Measurements from ENCODE around the gene INSM1. TPM values are rescaled to one million over a fixed set of nuclear protein-coding genes. Genes with fewer than 3 reads are reported as not detected.

Gene INSM1
- total and polyA plus RNA-seq, 7 donors: 0.36 to 1.4 (median 0.80) TPM; not detected in 2

GRCh38 chr20:20333866-20334265 is 34.0 kb upstream of the INSM1 start:
- H3K27ac ChIP-seq: no peak overlapping the region
- WGBS, 2 donors: 70 to 87% methylated on average over 6 of the region's 6 CpGs
- no peaks in the 10 kb centered on the region for H3K36me3 ChIP-seq
- H3K4me1 ChIP-seq: no peaks in the 10 kb centered on the region
- TF ChIP-seq EP300 (IDR thresholded peaks at IDR 0.05) (no peak), POLR2AphosphoS5 (IDR thresholded peaks at IDR 0.05) (no peak), CTCF (IDR thresholded peaks at IDR 0.05) (no peak), POLR2A (IDR thresholded peaks at IDR 0.05) (no peak)
- intact Hi-C loops (cut with DNase I): no loop called here
- no peak overlapping the region for H3K4me3 ChIP-seq
- peaks cover 0 to 4% (median 0%) of the 10 kb centered on the region in 3 donors for H3K27me3 ChIP-seq
- no peak for DNase-seq
- H3K9me3 ChIP-seq: peaks cover 0 to 3% (median 0%) of the 10 kb centered on the region in 4 donors

GRCh38 chr20:20334489-20334888 is 33.4 kb upstream of the INSM1 start:
- Histone ChIP-seq H3K9me3 (peaks cover 0 to 3% (median 0%) of the 10 kb centered on the region in 4 donors), H3K4me1 (no peaks in the 10 kb centered on the region), H3K36me3 (no peaks in the 10 kb centered on the region), H3K4me3 (no peak overlapping the region), H3K27ac (no peak overlapping the region), H3K27me3 (peaks cover 0 to 4% (median 0%) of the 10 kb centered on the region in 3 donors)
- WGBS, 2 donors: 34 to 41% methylated on average over 5 of the region's 5 CpGs
- intact Hi-C loops (cut with DNase I): no loop called here
- no peak for DNase-seq
- TF ChIP-seq CTCF (IDR thresholded peaks at IDR 0.05) (no peak), POLR2A (IDR thresholded peaks at IDR 0.05) (no peak), POLR2AphosphoS5 (IDR thresholded peaks at IDR 0.05) (no peak), EP300 (IDR thresholded peaks at IDR 0.05) (no peak)

DNA sequence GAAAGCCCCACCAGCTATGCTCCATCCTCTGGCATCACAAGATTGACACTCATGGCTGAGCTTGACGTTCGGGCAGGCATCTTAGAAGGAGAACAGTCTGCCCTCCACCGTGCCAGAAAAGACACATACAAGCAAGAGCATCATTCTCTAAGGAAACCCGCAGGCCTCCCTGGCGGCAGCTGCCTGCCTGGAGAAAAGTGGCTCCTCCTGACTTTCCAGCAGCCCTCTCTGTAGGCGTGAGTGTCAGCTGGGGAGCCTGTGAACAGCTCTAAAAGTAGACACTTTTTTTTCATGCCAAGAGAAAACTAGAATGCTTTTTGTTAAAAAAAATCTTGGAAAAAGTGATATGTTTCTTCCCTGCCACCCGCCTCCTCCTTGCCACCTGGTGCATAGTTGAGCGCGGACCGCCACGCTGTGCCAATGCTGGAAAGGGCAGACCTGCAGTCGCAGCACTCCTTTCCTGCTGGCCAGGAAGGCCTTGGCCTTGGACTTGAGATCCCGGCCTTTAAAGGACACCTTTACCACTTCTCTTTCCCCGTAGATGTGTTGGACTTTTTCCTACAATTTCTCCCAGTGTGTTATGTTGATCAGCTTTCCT is 29.7 kb upstream of the INSM1 start:
- no peak for DNase-seq
- H3K4me1 ChIP-seq: peaks cover 0 to 4% (median 0%) of the 10 kb centered on the region in 4 donors
- peaks cover 0 to 3% (median 0%) of the 10 kb centered on the region in 4 donors for H3K9me3 ChIP-seq
- intact Hi-C loops (cut with DNase I): no loop called here
- no peaks in the 10 kb centered on the region for H3K36me3 ChIP-seq
- no peak overlapping the region for H3K27ac ChIP-seq
- TF ChIP-seq POLR2AphosphoS5 (IDR thresholded peaks at IDR 0.05): no peak
- 90 to 91% methylated on average over 14 of the region's 14 CpGs for WGBS, 2 donors
- H3K27me3 ChIP-seq: peaks cover 0 to 4% (median 0%) of the 10 kb centered on the region in 3 donors
- no peak overlapping the region for H3K4me3 ChIP-seq

DNA sequence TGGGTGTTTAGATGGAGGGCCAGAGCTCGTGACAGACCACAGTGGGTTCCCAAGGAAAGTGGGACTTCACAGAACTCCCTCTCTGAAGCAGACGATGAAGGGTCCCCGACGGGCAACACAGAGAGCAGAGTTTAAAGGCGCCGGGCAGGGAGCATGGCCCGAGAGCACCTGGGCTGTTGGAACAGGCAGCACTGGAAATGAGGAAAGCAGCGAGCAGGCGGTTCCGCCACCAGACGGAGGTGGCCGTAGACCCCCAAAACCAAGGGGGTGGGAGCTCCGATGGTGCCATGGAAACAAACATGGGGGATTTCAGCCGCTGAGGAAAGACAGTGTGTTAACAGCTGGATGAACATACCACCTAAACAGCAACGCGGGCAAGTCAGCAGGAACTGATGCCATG is 27.5 kb upstream of the INSM1 start:
- H3K36me3 ChIP-seq: no peaks in the 10 kb centered on the region
- TF ChIP-seq CTCF (IDR thresholded peaks at IDR 0.05): no peak
- TF ChIP-seq POLR2AphosphoS5 (IDR thresholded peaks at IDR 0.05): no peak
- TF ChIP-seq EP300 (IDR thresholded peaks at IDR 0.05): no peak
- TF ChIP-seq POLR2A (IDR thresholded peaks at IDR 0.05): no peak
- no peak for DNase-seq
- intact Hi-C loops (cut with DNase I): no loop called here
- no peak overlapping the region for H3K4me3 ChIP-seq
- no peak overlapping the region for H3K27ac ChIP-seq
- H3K9me3 ChIP-seq: peaks cover 0 to 3% (median 0%) of the 10 kb centered on the region in 4 donors
- 89 to 92% methylated on average over 16 of the region's 16 CpGs for WGBS, 2 donors
- peaks cover 0 to 4% (median 0%) of the 10 kb centered on the region in 4 donors for H3K4me1 ChIP-seq
- H3K27me3 ChIP-seq: peaks cover 0 to 8% (median 0%) of the 10 kb centered on the region in 3 donors

DNA sequence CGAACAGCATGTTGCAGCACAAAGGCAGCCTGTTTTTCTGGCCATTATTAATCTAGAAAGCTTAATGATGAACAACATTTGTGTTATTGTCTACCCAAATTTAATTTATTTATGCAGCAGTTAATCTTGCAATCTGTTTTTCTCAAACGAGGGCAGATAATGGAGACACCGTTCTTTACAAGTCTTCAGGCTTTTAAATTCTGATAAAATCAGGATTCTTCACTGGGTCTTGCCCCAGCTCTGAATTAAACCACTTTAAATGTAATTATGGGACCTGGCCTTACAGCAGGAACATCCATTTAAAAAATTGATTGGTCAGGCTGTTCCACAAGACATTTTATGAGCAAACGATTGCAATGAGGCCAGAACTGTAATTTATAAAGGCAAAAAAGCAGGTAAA is 26.5 kb upstream of the INSM1 start:
- TF ChIP-seq POLR2A (IDR thresholded peaks at IDR 0.05): no peak
- no peak for TF ChIP-seq CTCF (IDR thresholded peaks at IDR 0.05)
- no peak for TF ChIP-seq EP300 (IDR thresholded peaks at IDR 0.05)
- no peak for TF ChIP-seq POLR2AphosphoS5 (IDR thresholded peaks at IDR 0.05)
- intact Hi-C loops (cut with DNase I): no loop called here

More for the DNA sequence above, 26.5 kb upstream of the INSM1 start:
- no peak overlapping the region for H3K4me3 ChIP-seq
- DNase-seq: no peak
- WGBS, 2 donors: 55 to 72% methylated on average over 4 of the region's 4 CpGs
- H3K27me3 ChIP-seq: peaks cover 0 to 4% (median 0%) of the 10 kb centered on the region in 3 donors
- H3K36me3 ChIP-seq: no peaks in the 10 kb centered on the region
- no peaks in the 10 kb centered on the region for H3K9me3 ChIP-seq
- peaks cover 0 to 4% (median 0%) of the 10 kb centered on the region in 4 donors for H3K4me1 ChIP-seq
- no peak overlapping the region for H3K27ac ChIP-seq

All from sigmoid colon (tissue), 7 donors.